Measurements from ENCODE around the gene AGAP1.

- TF ChIP-seq CTCF (IDR thresholded peaks at IDR 0.05) (no peak), POLR2A (IDR thresholded peaks at IDR 0.05) (no peak)
Measured at GRCh38 chr2:236010920-236011685, 517.3 kb downstream of the AGAP1 start.
